Measurements from ENCODE around the gene FDPS. TPM values are rescaled to one million over a fixed set of nuclear protein-coding genes. Genes with fewer than 3 reads are reported as not detected.

FDPS gene
- total and polyA plus RNA-seq, 2 experiments from 2014 or later, result 284 to 347 TPM

GRCh38 chr1:155352631-155353030 lies 44.0 kb downstream of the FDPS start:
- H3K4me1 ChIP-seq (ENCODE audit: insufficient read depth), result no peaks in the 10 kb centered on the region
- TF ChIP-seq EZH2phosphoT487 (IDR thresholded peaks at IDR 0.05; ENCODE audit: low read depth, severe bottlenecking, unreplicated experiment), result no peak
- no peak for TF ChIP-seq CTCF (IDR thresholded peaks at IDR 0.05; ENCODE audit: poor library complexity)
- no peak for DNase-seq (ENCODE audit: low spot score)
- H4K20me1 ChIP-seq (ENCODE audit: insufficient read depth, poor library complexity, severe bottlenecking), result no peaks in the 10 kb centered on the region
- H3K4me3 ChIP-seq, result no peak overlapping the region
- H2AFZ ChIP-seq, result no peak overlapping the region
- no peaks in the 10 kb centered on the region for H3K36me3 ChIP-seq (replicated peaks; ENCODE audit: insufficient read depth, low read depth)
- no peak overlapping the region for H3K27ac ChIP-seq
- H3K9me2 ChIP-seq (replicated peaks; ENCODE audit: insufficient read depth), result no peaks in the 10 kb centered on the region
- 97% methylated on average over 6 of the region's 6 CpGs for WGBS (ENCODE audit: low lambda C conversion rate, missing lambda C conversion rate)
- H3K79me2 ChIP-seq, result no peaks in the 10 kb centered on the region
- no peaks in the 10 kb centered on the region for H3K9me3 ChIP-seq (ENCODE audit: low read depth)
- no peaks in the 10 kb centered on the region for H3K27me3 ChIP-seq
- H3K4me2 ChIP-seq, result no peak overlapping the region

- TF ChIP-seq CTCF (IDR thresholded peaks at IDR 0.05; ENCODE audit: poor library complexity), result no peak
- Histone ChIP-seq H3K4me1 (ENCODE audit: insufficient read depth) (no peaks in the 10 kb centered on the region), H3K27me3 (no peaks in the 10 kb centered on the region), H3K4me2 (no peak overlapping the region), H4K20me1 (ENCODE audit: insufficient read depth, poor library complexity, severe bottlenecking) (no peaks in the 10 kb centered on the region), H3K9me2 (replicated peaks; ENCODE audit: insufficient read depth) (no peaks in the 10 kb centered on the region), H2AFZ (no peak overlapping the region), H3K79me2 (no peaks in the 10 kb centered on the region), H3K36me3 (replicated peaks; ENCODE audit: insufficient read depth, low read depth) (no peaks in the 10 kb centered on the region), H3K9me3 (ENCODE audit: low read depth) (no peaks in the 10 kb centered on the region), H3K4me3 (no peak overlapping the region), H3K27ac (no peak overlapping the region)
- DNase-seq (ENCODE audit: low spot score), result no peak
- 96% methylated on average over 1 of the region's 1 CpG for WGBS (ENCODE audit: low lambda C conversion rate, missing lambda C conversion rate)
Observed at GRCh38 chr1:155360051-155360450, 51.4 kb downstream of the FDPS start.

MicroRNA genes within 50 kb of the gene (microRNA counts, 767-probe panel; counts per million panel counts)
- not detected for microRNA hsa-miR-555

Small RNAs within 50 kb of the gene (microRNA-seq; reads per million reads assigned to microRNA genes)
- gene MIR555, result not detected

Small RNAs within 50 kb of the gene (small RNA-seq; reads per million reads assigned to genes)
- not detected for gene RNU6-106P

Other genes with a start within 250 kb of the FDPS start
- 20.5 and 21.3 TPM in 2 replicates for gene EFNA4, start 245.1 kb upstream of the FDPS start, total RNA-seq
- gene EFNA4, start 245.1 kb upstream of the FDPS start, polyA plus RNA-seq, result 16.3 and 18.1 TPM in 2 replicates
- gene EFNA3, start 230.0 kb upstream of the FDPS start, total RNA-seq, result 4.0 and 5.5 TPM in 2 replicates
- 10.3 and 13.1 TPM in 2 replicates for gene EFNA3, start 230.0 kb upstream of the FDPS start, polyA plus RNA-seq
- gene EFNA1, start 181.0 kb upstream of the FDPS start, total RNA-seq, result 78.7 and 94.8 TPM in 2 replicates
- 137 and 172 TPM in 2 replicates for gene EFNA1, start 181.0 kb upstream of the FDPS start, polyA plus RNA-seq
- gene SLC50A1, start 173.0 kb upstream of the FDPS start, total RNA-seq, result 75.3 and 88.6 TPM in 2 replicates
- gene SLC50A1, start 173.0 kb upstream of the FDPS start, polyA plus RNA-seq, result 111 and 115 TPM in 2 replicates
- gene DPM3, start 168.3 kb upstream of the FDPS start, total RNA-seq, result 94.2 and 121 TPM in 2 replicates
- gene DPM3, start 168.3 kb upstream of the FDPS start, polyA plus RNA-seq, result 84.1 and 96.3 TPM in 2 replicates
- gene KRTCAP2, start 135.6 kb upstream of the FDPS start, total RNA-seq, result 191 and 209 TPM in 2 replicates
- 440 and 454 TPM in 2 replicates for gene KRTCAP2, start 135.6 kb upstream of the FDPS start, polyA plus RNA-seq
- gene TRIM46, start 135.0 kb upstream of the FDPS start, total RNA-seq, result 1.1 and 1.2 TPM in 2 replicates
- 1.9 and 2.1 TPM in 2 replicates for gene TRIM46, start 135.0 kb upstream of the FDPS start, polyA plus RNA-seq
- gene THBS3, start 101.0 kb upstream of the FDPS start, total RNA-seq, result 19.8 and 20.3 TPM in 2 replicates
- gene THBS3, start 101.0 kb upstream of the FDPS start, polyA plus RNA-seq, result 39.9 and 41.6 TPM in 2 replicates
- 42.1 and 49.4 TPM in 2 replicates for gene MTX1, start 100.2 kb upstream of the FDPS start, total RNA-seq
- 78.2 and 82.0 TPM in 2 replicates for gene MTX1, start 100.2 kb upstream of the FDPS start, polyA plus RNA-seq
- 8.1 and 8.8 TPM in 2 replicates for gene ENTREP3, start 53.4 kb upstream of the FDPS start, total RNA-seq
- 26.0 and 27.1 TPM in 2 replicates for gene ENTREP3, start 53.4 kb upstream of the FDPS start, polyA plus RNA-seq
- gene SCAMP3, start 46.5 kb upstream of the FDPS start, total RNA-seq, result 45.0 and 45.7 TPM in 2 replicates
- gene SCAMP3, start 46.5 kb upstream of the FDPS start, polyA plus RNA-seq, result 114 and 131 TPM in 2 replicates
- 18.6 and 26.1 TPM in 2 replicates for gene CLK2, start 35.4 kb upstream of the FDPS start, total RNA-seq
- 48.7 and 53.8 TPM in 2 replicates for gene CLK2, start 35.4 kb upstream of the FDPS start, polyA plus RNA-seq
- 1.5 and 4.3 TPM in 2 replicates for gene HCN3, start 31.4 kb upstream of the FDPS start, total RNA-seq
- 5.6 and 8.2 TPM in 2 replicates for gene HCN3, start 31.4 kb upstream of the FDPS start, polyA plus RNA-seq
- 12.8 and 13.3 TPM in 2 replicates for gene PKLR, start 7.4 kb upstream of the FDPS start, total RNA-seq
- 4.7 and 10.9 TPM in 2 replicates for gene PKLR, start 7.4 kb upstream of the FDPS start, polyA plus RNA-seq
- gene RUSC1, start 12.0 kb downstream of the FDPS start, total RNA-seq, result 22.3 and 25.2 TPM in 2 replicates
- gene RUSC1, start 12.0 kb downstream of the FDPS start, polyA plus RNA-seq, result 34.9 and 48.4 TPM in 2 replicates